Activated naive CD8-positive, alpha-beta T cell treated with anti-CD3 and anti-CD28 coated beads, Interleukin-2, amount 50 U/mL, for 16 hours (primary cell): ENCODE data around the gene CCSER2.

Experiments used
- DNase-seq: peaks from one replicate; pipeline ENCODE4 v3.0.0-alpha.2; 2020; ENCODE audit warnings: low read depth, low spot score

Gene CCSER2

GRCh38 chr10:84543948-84544347 lies 215.6 kb downstream of the CCSER2 start:
- DNase-seq = no peak

DNA sequence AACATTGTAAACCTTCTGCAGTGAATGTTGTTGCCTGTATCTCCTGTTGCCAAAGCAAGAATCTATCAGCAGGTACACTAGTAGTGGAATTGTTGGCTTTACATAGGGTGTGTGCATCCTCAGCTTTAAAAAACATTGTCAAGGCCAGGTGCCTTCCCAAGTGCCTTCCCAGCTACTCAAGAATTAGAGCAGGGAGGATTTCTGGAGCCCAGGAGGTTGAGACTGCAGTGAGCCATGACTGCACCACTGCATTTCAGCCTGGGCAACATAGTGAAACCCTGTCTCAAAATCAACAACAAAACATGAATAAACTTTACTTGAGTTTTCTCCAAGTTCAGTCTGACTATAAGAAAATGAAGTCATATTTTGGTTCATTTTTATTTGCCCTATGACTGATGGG lies 217.3 kb downstream of the CCSER2 start:
- no peak for DNase-seq

DNA sequence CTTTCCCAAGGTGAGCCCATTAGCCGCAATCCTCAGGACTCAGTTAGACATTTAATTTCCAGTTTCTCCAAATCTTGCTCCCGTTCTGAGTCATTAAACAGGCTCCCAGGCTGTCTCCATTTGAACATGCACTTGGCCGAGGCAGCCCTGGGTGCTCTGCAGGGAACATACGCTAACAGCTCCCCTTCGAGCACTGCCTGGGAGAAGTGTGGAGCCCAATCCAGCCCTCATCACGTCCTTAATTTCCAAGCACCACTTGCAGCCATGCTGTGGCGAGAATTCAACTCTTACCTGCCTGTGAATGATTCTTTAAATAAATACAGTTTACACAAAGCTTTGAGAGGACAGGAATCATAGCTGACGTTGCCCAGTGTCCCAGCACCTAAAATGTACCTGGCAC lies 218.2 kb downstream of the CCSER2 start:
- DNase-seq = no peak

- no peak for DNase-seq
These were observed 219.2 kb downstream of the CCSER2 start for GRCh38 chr10:84547616-84548015.

GRCh38 chr10:84548869-84549268 lies 220.5 kb downstream of the CCSER2 start:
- no peak for DNase-seq

DNA sequence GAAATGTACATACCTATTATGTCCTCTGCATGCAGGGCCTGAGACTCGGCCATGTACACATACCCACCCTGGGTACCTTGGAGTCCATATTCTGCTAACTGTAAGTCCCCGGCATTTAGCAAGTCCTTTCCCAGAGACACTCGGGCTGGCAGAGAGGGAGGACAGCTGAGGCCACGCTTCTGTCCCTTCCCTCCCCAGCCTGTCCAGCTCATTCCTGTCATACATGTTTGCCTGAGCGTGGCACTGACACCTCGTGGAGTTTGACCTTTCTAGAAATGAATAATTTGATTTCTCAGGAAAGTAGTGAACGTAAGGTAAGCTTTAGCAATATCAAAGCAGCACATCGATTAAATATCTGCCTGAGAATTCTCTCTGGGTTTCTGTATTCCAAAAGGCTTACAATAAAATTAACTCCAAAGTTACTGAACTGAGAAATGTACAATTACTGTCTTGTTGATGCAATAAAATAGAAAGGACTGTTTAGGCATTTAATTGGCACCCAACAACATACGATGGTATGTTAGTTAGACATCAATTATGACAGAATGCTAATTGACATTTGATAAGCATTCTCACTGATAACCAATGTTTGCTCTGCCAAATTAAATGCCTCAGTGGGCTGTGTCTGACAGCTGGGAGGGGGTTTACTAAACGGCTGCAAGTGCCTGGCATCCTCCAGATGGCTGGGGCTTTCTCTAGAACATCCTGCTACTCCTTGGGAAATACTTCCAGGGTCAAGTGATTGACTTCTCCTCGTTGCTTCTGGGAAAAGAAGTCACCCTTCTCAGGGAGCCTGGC lies 221.2 kb downstream of the CCSER2 start:
- no peak for DNase-seq

DNA sequence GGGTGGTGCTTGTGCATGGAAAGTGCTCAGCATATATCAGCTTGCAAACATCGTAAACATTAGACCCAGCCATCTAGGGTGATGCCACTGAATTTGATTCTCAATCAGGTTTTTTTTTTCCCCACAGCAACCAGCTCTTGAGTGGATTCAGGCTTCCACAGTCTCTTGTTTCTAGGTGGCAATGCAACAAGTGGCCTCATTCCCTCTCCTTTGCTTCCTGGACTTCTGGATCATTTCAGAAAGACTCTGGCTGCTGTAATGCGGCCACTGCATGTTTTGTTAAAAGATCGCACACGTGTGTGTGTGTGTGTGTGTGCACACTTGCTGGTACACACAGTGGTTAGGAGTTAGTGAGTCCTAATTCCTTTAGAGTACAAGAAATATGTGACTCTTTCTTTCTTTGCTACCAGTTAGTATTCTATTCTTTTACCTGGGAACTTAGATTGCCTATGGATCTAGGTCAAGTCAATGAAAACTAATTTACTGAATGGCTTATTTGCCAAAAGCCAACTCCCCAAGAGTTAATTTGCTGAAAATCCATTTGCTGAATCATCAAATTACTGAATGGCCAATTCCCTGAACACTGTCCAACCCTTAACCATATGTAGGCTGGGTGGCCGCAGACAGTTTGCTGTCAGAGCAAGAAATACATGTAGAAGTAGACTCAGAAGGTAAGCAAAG lies 222.5 kb downstream of the CCSER2 start:
- no peak for DNase-seq

DNA sequence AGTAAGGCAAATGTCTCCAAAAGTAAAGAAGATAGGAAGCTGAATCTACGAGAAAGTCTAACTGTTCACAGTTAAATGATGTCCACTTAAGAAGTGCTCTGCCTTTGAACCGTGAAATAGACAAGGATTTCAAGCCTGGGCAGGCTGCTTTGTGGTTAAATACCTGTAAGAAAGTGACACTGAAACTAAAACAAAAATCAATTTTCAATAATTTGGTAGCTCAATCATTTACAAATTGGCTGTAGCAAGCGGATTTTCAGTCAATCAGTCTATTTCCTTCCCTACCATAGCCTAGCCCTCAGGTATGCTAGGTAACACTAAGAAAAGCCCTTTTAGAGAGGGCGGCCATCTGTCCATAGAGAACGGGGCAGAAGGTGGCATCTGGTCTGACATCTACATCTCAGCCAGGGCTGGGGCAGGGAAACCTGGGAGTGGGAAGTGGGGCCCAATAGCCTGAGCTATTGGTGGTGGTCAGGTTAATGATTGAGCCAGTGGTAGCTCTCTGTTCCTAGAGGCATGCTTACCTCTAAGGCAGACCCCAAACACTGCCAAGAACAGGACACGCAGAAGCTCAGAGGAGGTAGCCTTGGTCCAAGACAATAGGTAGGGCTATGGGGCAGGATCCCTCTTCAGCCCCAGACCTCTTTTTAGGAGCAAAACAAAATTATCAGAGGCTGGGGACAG lies 223.2 kb downstream of the CCSER2 start:
- DNase-seq = no peak

- DNase-seq = no peak
These were observed 224.1 kb downstream of the CCSER2 start for GRCh38 chr10:84552478-84552877.

GRCh38 chr10:84562592-84562991 lies 234.2 kb downstream of the CCSER2 start:
- no peak for DNase-seq

DNA sequence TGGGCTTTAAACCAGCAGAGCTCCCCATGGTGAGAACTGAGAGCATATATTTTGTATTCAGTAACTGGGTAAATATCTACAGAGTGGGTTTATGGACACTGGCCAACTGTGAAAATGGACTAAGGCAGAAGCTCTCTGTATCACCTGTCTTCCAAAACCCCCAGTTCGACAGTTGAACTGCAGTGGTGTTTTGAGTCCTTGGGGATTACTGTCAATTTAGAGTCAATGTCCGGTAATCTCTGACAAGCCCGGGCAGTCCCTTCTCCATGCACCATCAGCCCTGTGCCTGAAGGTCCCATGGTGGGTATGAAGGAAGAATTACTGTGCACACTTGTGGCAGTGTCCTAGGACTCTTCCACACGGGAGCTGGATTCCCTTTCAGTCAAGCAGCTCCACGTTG lies 235.0 kb downstream of the CCSER2 start:
- no peak for DNase-seq

GRCh38 chr10:84563868-84564267 lies 235.5 kb downstream of the CCSER2 start:
- no peak for DNase-seq

DNA sequence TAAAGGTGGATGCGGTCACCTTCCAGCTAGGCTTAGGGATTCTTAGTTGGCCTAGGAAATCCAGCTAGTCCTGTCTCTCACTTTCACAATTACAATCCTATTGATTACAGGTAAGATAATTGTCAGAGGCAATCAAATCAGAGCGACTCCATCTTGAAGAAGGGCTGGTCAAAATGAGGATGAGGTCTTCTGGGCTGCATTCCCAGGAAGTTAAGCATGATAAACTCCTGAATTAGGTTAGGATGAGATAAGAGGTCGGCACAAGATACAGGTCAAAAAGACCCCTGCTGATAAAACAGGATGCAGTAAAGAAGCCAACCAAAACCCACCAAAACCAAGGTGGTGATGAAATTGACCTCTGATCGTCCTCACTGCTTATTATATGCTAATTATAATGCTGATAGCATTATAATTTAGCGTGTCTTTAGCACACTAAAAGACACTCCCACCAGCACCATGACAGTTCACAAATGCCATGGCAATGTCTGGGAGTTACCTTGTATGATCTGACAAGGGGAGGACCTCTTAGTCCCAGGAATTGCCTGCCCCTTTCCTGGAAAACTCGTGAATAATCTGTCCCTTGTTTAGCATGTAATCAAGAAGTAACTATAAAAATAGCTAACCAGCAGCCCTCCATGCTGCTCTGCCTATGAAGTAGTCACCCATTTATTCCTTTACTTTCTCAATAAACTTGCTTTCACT lies 237.6 kb downstream of the CCSER2 start:
- no peak for DNase-seq

DNA sequence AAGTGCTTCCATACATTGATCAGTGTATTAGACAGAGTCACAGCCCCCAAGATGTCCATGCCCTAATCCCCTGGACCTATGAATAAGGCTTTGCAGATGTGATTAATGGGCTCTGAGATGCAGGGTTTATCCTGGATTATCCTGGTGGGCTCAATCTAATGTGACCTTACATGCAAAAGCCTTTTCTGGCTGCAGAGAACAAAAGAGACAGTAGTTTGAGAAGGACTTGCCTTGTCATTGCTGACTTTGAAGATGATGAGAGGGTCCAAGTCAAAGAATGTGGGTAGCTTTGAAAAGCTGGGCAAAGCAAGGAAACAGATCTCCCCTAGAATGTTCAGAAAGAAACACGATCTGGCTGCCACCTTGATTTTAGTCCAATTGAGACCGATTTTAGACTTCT lies 238.7 kb downstream of the CCSER2 start:
- no peak for DNase-seq
